Heart left ventricle (tissue), 16 donors: ENCODE results near the gene SLC24A4. TPM values are rescaled to one million over a fixed set of nuclear protein-coding genes. Genes with fewer than 3 reads are reported as not detected.

ENCODE experiments used
- ATAC-seq, 4 donors: fragments of 200-7000 bp; cut with Tn5 transposase; one replicate each; pipeline ENCODE4 v1.9.1; 2020 to 2022; ENCODE audit warnings: moderate library complexity in 4 of 4, mild to moderate bottlenecking in 3 of 4, moderate number of reproducible peaks in 1 of 4
- DNase-seq, 5 donors: peaks; one replicate each; pipeline ENCODE4 v3.0.0-alpha.2; 2020
- H3K27ac ChIP-seq, 12 donors: fragments of 200-600 bp; sonication (generic) in 4 of 12; one replicate each; pipeline versions ENCODE4 v1.5.0 to v1.8.0; 2016 to 2022; ENCODE audit warnings: mild to moderate bottlenecking in 2 of 12
- H3K27me3 ChIP-seq, 9 donors: fragments of 200-600 bp; sonication (generic) in 2 of 9; one replicate each; pipeline versions ENCODE4 v1.5.1 to v1.8.0; 2016 to 2022; ENCODE audit warnings: mild to moderate bottlenecking in 3 of 9
- H3K36me3 ChIP-seq, 9 donors: fragments of 200-600 bp; sonication (generic) in 2 of 9; one replicate each; pipeline versions ENCODE4 v1.5.0 to v1.8.0; 2018 to 2022; ENCODE audit warnings: mild to moderate bottlenecking in 2 of 9
- H3K4me1 ChIP-seq, 12 donors: fragments of 200-600 bp; sonication (generic) in 4 of 12; one replicate each; pipeline versions ENCODE4 v1.5.0 to v1.8.0; 2016 to 2022; ENCODE audit warnings: mild to moderate bottlenecking in 3 of 12
- H3K4me3 ChIP-seq, 12 donors: fragments of 200-600 bp; sonication (generic) in 4 of 12; one replicate each; pipeline versions ENCODE4 v1.5.0 to v1.8.0; 2017 to 2022; ENCODE audit warnings: mild to moderate bottlenecking in 9 of 12, moderate library complexity in 4 of 12
- H3K9me3 ChIP-seq, 12 donors: fragments of 200-600 bp; sonication (generic) in 4 of 12; one replicate each; pipeline versions ENCODE4 v1.5.0 to v1.8.0; 2016 to 2022; ENCODE audit warnings: mild to moderate bottlenecking in 1 of 12
- CTCF ChIP-seq, 12 donors: fragments of 200-600 bp; sonication (generic) in 4 of 12; IDR thresholded peaks; one replicate each; pipeline versions ENCODE4 v1.5.0 to v1.8.0; 2018 to 2022; ENCODE audit warnings: antibody characterized with exemption in 12 of 12, mild to moderate bottlenecking in 5 of 12
- POLR2A ChIP-seq, 2 donors: fragments of 450-650 bp; IDR thresholded peaks; one replicate each; pipeline ENCODE4 v1.6.1; 2017; ENCODE audit warnings: antibody characterized with exemption in 2 of 2, mild to moderate bottlenecking in 2 of 2, moderate library complexity in 2 of 2
- WGBS, 4 donors: extraction: QIAGEN DNeasy Blood & Tissue Kit in 2 of 4; methylation state at CpG; one replicate each; pipeline versions ENCODE4 v1.1.5 to v1.1.7; 2013 to 2018; 5-methylcytosine and 5-hydroxymethylcytosine counted together
- intact Hi-C, 10 donors: fragments of 100-400 bp; cut with DNase I; formaldehyde crosslinking; loops; one replicate each; pipeline versions ENCODE4 v1.11.1 to v1.14.2; 2022
- polyA plus RNA-seq, 2 donors: library from polyadenylated mRNA; stranded (reverse); fragments of 200-250 nt; gene quantifications; one replicate each; pipeline ENCODE4 v1.2.3, GENCODE V29; 2013
- total RNA-seq, 9 donors: library from RNA; depleted of rRNA in 2 of 9; stranded (reverse); fragments of >200 nt in 2 of 9; fragmentation: NEBNext Ultra II Directional in 3 of 9; extraction: Animal tissue kit (Norgen Biotek cat#: 25700) in 3 of 9; gene quantifications; one replicate each; pipeline versions ENCODE4 v1.1.0 to v1.2.4, GENCODE V29; 2016 to 2023
- donor health status: ischemic (EF 13 %, LVEDD 7.1; RV severe dilation, severe dysfunction).
- donor health status: healthy with polysubstance abuse.
- donor health status: DM: no; HTN: yes; CAD: no.
- donor health status: DM: no; HTN: no; CAD: no.
- donor health status: ischemic (EF 25% LVEDD 6.9; RV normal size, moderate dysfunction).
- donor health status: ischemic (EF 25% LVEDD 5.7; RV mildly dilated, moderate dysfunction).
- donor health status: healthy.
- donor health status: DM: yes; HTN: yes; CAD: no.
- donor health status: ischemic (EF 35%, LVEDD 5.7; RV mildly dilated, moderate dysfunction).
- donor health status: nonischemic (EF 11% LVEDD 7.7; RV severe dilation, severe dysfunction).
- donor health status: DM: yes; HTN: yes; CAD: no.
- donor health status: PGD.
- donor health status: ischemic (EF 29% LVEDD 5.4; RV normal size, mild dysfunction).
- donor health status: nonischemic (EF 23%, LVEDD 6.1; RV moderate dilation, normal function).

SLC24A4 gene
- total and polyA plus RNA-seq, 11 donors, result 0.05 to 1.6 (median 0.23) TPM

GRCh38 chr14:92494512-92494911 lies 171.5 kb downstream of the SLC24A4 start:
- Histone ChIP-seq H3K27me3 (no peaks in the 10 kb centered on the region), H3K9me3 (no peaks in the 10 kb centered on the region), H3K27ac (peak overlapping the region in 1 of 12 donors; percentile 66), H3K4me3 (no peak overlapping the region), H3K36me3 (no peaks in the 10 kb centered on the region), H3K4me1 (peaks cover 0 to 60% (median 9%) of the 10 kb centered on the region in 12 donors)
- intact Hi-C loops, result no loop called here
- WGBS, 4 donors, result 81 to 91% (median 86%) methylated on average over 4 of the region's 4 CpGs
- DNase-seq (no peak), ATAC-seq (no peak)
- TF ChIP-seq POLR2A (IDR thresholded peaks at IDR 0.05) (no peak), CTCF (IDR thresholded peaks at IDR 0.05) (no peak)

- Histone ChIP-seq H3K9me3 (no peaks in the 10 kb centered on the region), H3K4me3 (no peak overlapping the region), H3K36me3 (no peaks in the 10 kb centered on the region), H3K27me3 (no peaks in the 10 kb centered on the region), H3K27ac (peak overlapping the region in 1 of 12 donors; percentile 66), H3K4me1 (peaks cover 0 to 55% (median 4%) of the 10 kb centered on the region in 12 donors)
- intact Hi-C loops, result no loop called here
- TF ChIP-seq CTCF (IDR thresholded peaks at IDR 0.05), result no peak
- no peak for TF ChIP-seq POLR2A (IDR thresholded peaks at IDR 0.05)
- 63 to 78% (median 73%) methylated on average over 6 of the region's 6 CpGs for WGBS, 4 donors
- ATAC-seq, result peak in 3 of 4 donors; percentile 24 to 46 (median 32)
- peak in 1 of 5 donors; percentile 16 for DNase-seq
These were observed 172.1 kb downstream of the SLC24A4 start for GRCh38 chr14:92495027-92495426.

- Histone ChIP-seq H3K27ac (no peak overlapping the region), H3K4me1 (peaks cover 0 to 44% (median 2%) of the 10 kb centered on the region in 12 donors), H3K36me3 (no peaks in the 10 kb centered on the region), H3K9me3 (no peaks in the 10 kb centered on the region), H3K4me3 (no peak overlapping the region), H3K27me3 (no peaks in the 10 kb centered on the region)
- no peak for ATAC-seq
- intact Hi-C loops, result no loop called here
- DNase-seq, result peak in 1 of 5 donors; percentile 10
- WGBS, 4 donors, result 83 to 86% (median 84%) methylated on average over 6 of the region's 6 CpGs
- TF ChIP-seq CTCF (IDR thresholded peaks at IDR 0.05) (no peak), POLR2A (IDR thresholded peaks at IDR 0.05) (no peak)
These were observed 173.4 kb downstream of the SLC24A4 start for GRCh38 chr14:92496191-92496857.

- Histone ChIP-seq H3K4me1 (peaks cover 0 to 34% (median 1%) of the 10 kb centered on the region in 12 donors), H3K27ac (no peak overlapping the region), H3K4me3 (no peak overlapping the region), H3K27me3 (no peaks in the 10 kb centered on the region), H3K9me3 (no peaks in the 10 kb centered on the region), H3K36me3 (no peaks in the 10 kb centered on the region)
- no peak for TF ChIP-seq CTCF (IDR thresholded peaks at IDR 0.05)
- TF ChIP-seq POLR2A (IDR thresholded peaks at IDR 0.05), result no peak
- DNase-seq (peak in 1 of 5 donors; percentile 4), ATAC-seq (no peak)
- intact Hi-C loops, result no loop called here
- 88 to 97% (median 90%) methylated on average over 8 of the region's 8 CpGs for WGBS, 4 donors
These were observed 174.4 kb downstream of the SLC24A4 start for GRCh38 chr14:92497391-92497790.
